Stimulated activated CD4-positive, alpha-beta T cell treated with anti-CD3 and anti-CD28 coated beads, Interleukin-1b, Interleukin-23, amount 100 ng/mL, for 1 hour (primary cell): ENCODE results near the gene NME8.

Source experiments
- DNase-seq, 2 donors: peaks; one replicate each; pipeline ENCODE4 v3.0.0-alpha.2; 2020; ENCODE audit warnings: low read depth in 2 of 2

Gene NME8

GRCh38 chr7:37901236-37901827 lies 52.9 kb downstream of the NME8 start:
- no peak for DNase-seq

- DNase-seq: no peak
These were observed 53.6 kb downstream of the NME8 start for GRCh38 chr7:37901890-37902524.

GRCh38 chr7:37908221-37908788 lies 59.9 kb downstream of the NME8 start:
- no peak for DNase-seq

- no peak for DNase-seq
These were observed 64.4 kb downstream of the NME8 start for GRCh38 chr7:37912756-37913155.

GRCh38 chr7:37915438-37915837 lies 67.0 kb downstream of the NME8 start:
- no peak for DNase-seq

GRCh38 chr7:37916017-37916672 lies 67.7 kb downstream of the NME8 start:
- no peak for DNase-seq

- DNase-seq: no peak
These were observed 68.6 kb downstream of the NME8 start, which contains the start of gene SFRP4 for GRCh38 chr7:37916673-37917660. TSS of gene SFRP4 (minus strand) at chr7:37916817. CDS start at chr7:37916537, 280 bp downstream.

- no peak for DNase-seq
These were observed 70.1 kb downstream of the NME8 start for GRCh38 chr7:37918526-37918925.

- DNase-seq: no peak
These were observed 72.0 kb downstream of the NME8 start, which contains the start of gene EPDR1 for GRCh38 chr7:37920305-37920848. TSS of gene EPDR1 (plus strand) at chr7:37920640. CDS start at chr7:37920940, 300 bp downstream.

GRCh38 chr7:37920849-37921805 lies 72.7 kb downstream of the NME8 start:
- DNase-seq: no peak

GRCh38 chr7:37921876-37922275 lies 73.5 kb downstream of the NME8 start:
- DNase-seq: no peak

- no peak for DNase-seq
These were observed 75.6 kb downstream of the NME8 start for GRCh38 chr7:37923996-37924395.

GRCh38 chr7:37924491-37925041 lies 76.2 kb downstream of the NME8 start:
- no peak for DNase-seq

GRCh38 chr7:37925620-37926019 lies 77.2 kb downstream of the NME8 start:
- no peak for DNase-seq

GRCh38 chr7:37927773-37928444 lies 79.5 kb downstream of the NME8 start:
- no peak for DNase-seq

GRCh38 chr7:37928878-37929277 lies 80.5 kb downstream of the NME8 start:
- DNase-seq: no peak

GRCh38 chr7:37930226-37930948 lies 82.0 kb downstream of the NME8 start:
- no peak for DNase-seq

- no peak for DNase-seq
These were observed 84.1 kb downstream of the NME8 start for GRCh38 chr7:37932543-37932942.
